NCI-H345 (cell line): ENCODE results near the gene CD300C.
"Not testable (repeated sequence)": the region's sequence is repeated elsewhere in the genome, so short reads cannot be mapped to it uniquely, and the experiment has no call there.

Source experiments
- DNase-seq: peaks from one replicate; lab custom pipeline; 2025; lab: John Stamatoyannopoulos, UW

Gene CD300C

GRCh38 chr17:74512624-74513091, 33.3 kb downstream of the CD300C start:
- DNase-seq: no peak

- no peak for DNase-seq
Observed at GRCh38 chr17:74512036-74512435, 33.9 kb downstream of the CD300C start.

GRCh38 chr17:74508156-74508555, 37.8 kb downstream of the CD300C start:
- DNase-seq: no peak

- not testable (repeated sequence) for DNase-seq
Observed at GRCh38 chr17:74503949-74504348, 42.0 kb downstream of the CD300C start.

- DNase-seq: no peak
Observed at GRCh38 chr17:74502861-74503260, 43.1 kb downstream of the CD300C start.

- DNase-seq: no peak
Observed at GRCh38 chr17:74499992-74500391, 45.9 kb downstream of the CD300C start.

GRCh38 chr17:74497471-74497870, 48.4 kb downstream of the CD300C start:
- no peak for DNase-seq

GRCh38 chr17:74493331-74493833, 52.5 kb downstream of the CD300C start:
- DNase-seq: peak; percentile 71

- no peak for DNase-seq
Observed at GRCh38 chr17:74491626-74492025, 54.3 kb downstream of the CD300C start.
